Adrenal gland (tissue), 12 donors: ENCODE data around the gene RLN3. TPM values are rescaled to one million over a fixed set of nuclear protein-coding genes. Genes with fewer than 3 reads are reported as not detected.

ENCODE experiments used
- DNase-seq, 7 donors: peaks; one replicate each; pipeline ENCODE4 v3.0.0-alpha.2; 2019 to 2020
- H3K27ac ChIP-seq, 5 donors: fragments of 200-600 bp; sonication (generic) in 4 of 5; 1 replicate in 3 of 5; 2 replicates in 2 of 5; pipeline versions ENCODE4 v1.5.1 to v1.8.0; 2016 to 2020; ENCODE audit warnings: mild to moderate bottlenecking in 1 of 5
- H3K27me3 ChIP-seq: fragments of 200-600 bp; 2 replicates; pipeline ENCODE4 v1.8.0; 2021
- H3K36me3 ChIP-seq, 2 donors: fragments of 200-600 bp; replicated peaks in 1 of 2; 1 replicate in 1 of 2; 2 replicates in 1 of 2; pipeline versions ENCODE4 v1.5.1 to v1.8.0; 2018 to 2022
- H3K4me1 ChIP-seq, 2 donors: fragments of 200-600 bp; replicated peaks in 1 of 2; 1 replicate in 1 of 2; 2 replicates in 1 of 2; pipeline versions ENCODE4 v1.5.1 to v1.8.0; 2018 to 2021
- H3K4me3 ChIP-seq, 4 donors: fragments of 200-600 bp; sonication (generic) in 3 of 4; one replicate each; pipeline ENCODE4 v1.5.1; 2016 to 2018
- H3K9me3 ChIP-seq, 3 donors: fragments of 200-600 bp; sonication (generic) in 1 of 3; replicated peaks in 1 of 3; 1 replicate in 2 of 3; 2 replicates in 1 of 3; pipeline versions ENCODE4 v1.5.1 to v1.8.0; 2016 to 2021
- POLR2A ChIP-seq, 2 donors: fragments of 450-650 bp; IDR thresholded peaks; one replicate each; pipeline ENCODE4 v1.6.1; 2017; ENCODE audit warnings: antibody characterized with exemption in 2 of 2, mild to moderate bottlenecking in 2 of 2, moderate library complexity in 1 of 2
- WGBS, 4 donors: extraction: QIAGEN DNeasy Blood & Tissue Kit in 2 of 4; methylation state at CpG; one replicate each; pipeline versions ENCODE4 v1.1.5 to v1.1.7; 2013 to 2017; 5-methylcytosine and 5-hydroxymethylcytosine counted together
- intact Hi-C, 2 donors: fragments of 100-400 bp; cut with DNase I; formaldehyde crosslinking; loops; one replicate each; pipeline versions ENCODE4 v1.14.1 to v1.15.0; 2022 to 2023
- polyA plus RNA-seq, 3 donors: library from polyadenylated mRNA; stranded (reverse); fragments of 200-250 nt in 2 of 3; fragments of 350-450 nt in 1 of 3; fragmentation: Illumina TruSeq in 1 of 3; extraction: RNeasy Lipid Tissue Mini Kit (QIAGEN cat#74804) in 1 of 3; gene quantifications; one replicate each; pipeline ENCODE4 v1.2.3, GENCODE V29; 2013 to 2014
- total RNA-seq, 9 donors: library from RNA; depleted of rRNA in 4 of 9; stranded (reverse); fragments of >200 nt in 4 of 9; fragments of 120-200 nt in 1 of 9; fragmentation: NEBNext Ultra II Directional in 1 of 9; extraction: Animal tissue kit (Norgen Biotek cat#: 25700) in 1 of 9; gene quantifications; one replicate each; pipeline versions ENCODE4 v1.1.0 to v1.2.4, GENCODE V29; 2013 to 2023
- TF ChIP-seq, protein P1 (sequence below), 6 experiments: fragments of 450-650 bp in 4 of 6; fragments of 200-600 bp in 2 of 6; sonication (generic) in 1 of 6; IDR thresholded peaks; 1 replicate in 5 of 6; 2 replicates in 1 of 6; pipeline versions ENCODE4 v1.5.1 to v1.8.0; 2016 to 2021; ENCODE audit warnings: antibody characterized with exemption in 6 of 6, mild to moderate bottlenecking in 2 of 6, moderate library complexity in 1 of 6
- donor health status: healthy with polysubstance abuse.
- donor health status: Bipolar disorder and iron deficiency.
- donor health status: DM: yes; HTN: yes; CAD: no.
- donor health status: DM: no; HTN: no; CAD: no.
- donor health status: DM: no; HTN: no; CAD: no.
- donor health status: DM: yes; HTN: yes; CAD: no.

The RLN3 gene
- total and polyA plus RNA-seq, 12 donors, result not detected

DNA sequence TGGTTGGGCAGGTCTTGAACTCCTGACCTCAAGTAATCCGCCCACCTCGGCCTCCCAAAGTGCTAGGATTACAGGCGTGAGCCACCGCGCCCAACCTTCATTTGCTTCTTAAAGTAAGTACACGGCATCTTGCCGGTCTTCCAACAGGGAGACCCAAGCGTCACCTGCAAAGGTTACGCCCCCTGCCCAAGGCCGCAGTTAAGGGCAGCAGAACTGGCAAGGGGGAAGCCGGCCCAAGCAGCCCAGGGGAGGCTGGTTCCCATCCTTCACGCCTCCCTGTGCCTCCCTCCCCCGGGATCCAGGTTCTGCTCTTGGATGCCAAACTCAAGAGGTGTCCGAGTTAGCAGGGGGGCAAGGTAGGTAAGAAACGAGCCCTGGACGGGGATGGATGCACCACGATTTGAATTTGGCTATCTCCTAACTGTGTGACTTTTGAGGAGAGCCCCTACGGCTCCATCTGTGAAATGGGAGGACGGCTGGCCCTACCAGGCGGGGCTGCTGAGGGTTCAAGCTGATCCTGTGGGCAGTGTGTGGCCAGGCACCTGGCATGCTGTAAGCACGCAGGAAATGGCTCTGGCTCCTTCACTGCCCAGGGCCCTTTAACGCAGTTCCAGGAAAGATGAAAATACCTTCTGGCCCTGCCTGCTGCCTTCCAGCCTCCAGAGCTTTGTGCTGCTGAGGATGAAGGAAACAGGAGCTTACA lies 30.9 kb upstream of the RLN3 start:
- Histone ChIP-seq H3K27me3 (no peaks in the 10 kb centered on the region), H3K4me3 (no peak overlapping the region), H3K36me3 (peaks cover 0 to 12% of the 10 kb centered on the region in 2 donors), H3K9me3 (peaks cover 0 to 7% (median 0%) of the 10 kb centered on the region in 3 donors), H3K27ac (no peak overlapping the region), H3K4me1 (peaks cover 0 to 4% of the 10 kb centered on the region in 2 donors)
- no peak for DNase-seq
- no peak for TF ChIP-seq POLR2A (IDR thresholded peaks at IDR 0.05)
- TF ChIP-seq, protein P1, sequence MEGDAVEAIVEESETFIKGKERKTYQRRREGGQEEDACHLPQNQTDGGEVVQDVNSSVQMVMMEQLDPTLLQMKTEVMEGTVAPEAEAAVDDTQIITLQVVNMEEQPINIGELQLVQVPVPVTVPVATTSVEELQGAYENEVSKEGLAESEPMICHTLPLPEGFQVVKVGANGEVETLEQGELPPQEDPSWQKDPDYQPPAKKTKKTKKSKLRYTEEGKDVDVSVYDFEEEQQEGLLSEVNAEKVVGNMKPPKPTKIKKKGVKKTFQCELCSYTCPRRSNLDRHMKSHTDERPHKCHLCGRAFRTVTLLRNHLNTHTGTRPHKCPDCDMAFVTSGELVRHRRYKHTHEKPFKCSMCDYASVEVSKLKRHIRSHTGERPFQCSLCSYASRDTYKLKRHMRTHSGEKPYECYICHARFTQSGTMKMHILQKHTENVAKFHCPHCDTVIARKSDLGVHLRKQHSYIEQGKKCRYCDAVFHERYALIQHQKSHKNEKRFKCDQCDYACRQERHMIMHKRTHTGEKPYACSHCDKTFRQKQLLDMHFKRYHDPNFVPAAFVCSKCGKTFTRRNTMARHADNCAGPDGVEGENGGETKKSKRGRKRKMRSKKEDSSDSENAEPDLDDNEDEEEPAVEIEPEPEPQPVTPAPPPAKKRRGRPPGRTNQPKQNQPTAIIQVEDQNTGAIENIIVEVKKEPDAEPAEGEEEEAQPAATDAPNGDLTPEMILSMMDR (IDR thresholded peaks at IDR 0.05), result no peak
- intact Hi-C loops, result no loop called here
- WGBS, 4 donors, result 90 to 94% (median 93%) methylated on average over 13 to 22 of the region's 22 CpGs

DNA sequence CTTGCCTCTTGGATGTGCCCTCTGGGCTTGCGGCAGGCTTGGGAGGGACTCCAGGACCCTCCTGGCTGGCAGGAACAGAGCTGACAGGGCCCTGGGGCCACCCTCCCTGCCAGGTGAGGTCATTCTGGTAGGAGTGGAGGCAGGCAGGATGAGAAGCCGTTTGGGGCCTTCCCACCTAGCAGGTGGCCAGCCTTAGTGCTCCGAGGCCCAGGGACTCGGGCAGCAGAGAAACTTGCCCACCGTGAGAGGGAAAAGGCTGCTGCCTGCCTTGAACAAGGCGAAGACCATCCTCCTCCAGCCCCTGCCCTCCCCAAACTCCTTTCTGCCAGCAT lies 30.4 kb upstream of the RLN3 start:
- Histone ChIP-seq H3K4me1 (peaks cover 0 to 4% of the 10 kb centered on the region in 2 donors), H3K36me3 (peaks cover 0 to 7% of the 10 kb centered on the region in 2 donors), H3K4me3 (no peak overlapping the region), H3K9me3 (peaks cover 0 to 7% (median 0%) of the 10 kb centered on the region in 3 donors), H3K27me3 (no peaks in the 10 kb centered on the region), H3K27ac (no peak overlapping the region)
- no peak for DNase-seq
- WGBS, 4 donors, result 93 to 94% methylated on average over 6 of the region's 6 CpGs; no CpG with 5 or more reads in 2 of the 4 donors
- intact Hi-C loops, result no loop called here
- TF ChIP-seq, protein P1 (IDR thresholded peaks at IDR 0.05), result no peak
- TF ChIP-seq POLR2A (IDR thresholded peaks at IDR 0.05), result no peak

DNA sequence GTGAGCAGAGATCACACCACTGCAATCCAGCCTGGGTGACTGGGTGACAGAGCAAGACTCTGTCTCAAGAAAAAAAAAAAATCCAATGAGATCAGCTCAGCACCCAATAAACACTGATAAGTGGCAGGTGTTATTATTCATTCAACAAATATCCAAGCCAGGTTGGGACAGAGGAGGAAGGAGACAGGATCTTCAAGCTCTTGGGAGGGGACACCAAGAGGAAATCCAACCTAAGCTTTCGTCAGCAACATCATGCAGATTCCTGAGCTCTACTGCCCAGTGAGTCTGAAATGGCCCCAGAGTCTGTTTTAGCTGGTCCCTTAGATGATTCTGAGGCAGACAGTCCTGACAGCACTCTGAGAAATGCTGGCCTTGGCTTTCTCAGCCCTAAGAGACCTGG lies 29.5 kb upstream of the RLN3 start:
- Histone ChIP-seq H3K4me1 (peaks cover 2 to 10% of the 10 kb centered on the region in 2 donors), H3K9me3 (peaks cover 0 to 7% (median 0%) of the 10 kb centered on the region in 3 donors), H3K27ac (no peak overlapping the region), H3K4me3 (no peak overlapping the region), H3K36me3 (no peaks in the 10 kb centered on the region), H3K27me3 (no peaks in the 10 kb centered on the region)
- no peak for DNase-seq
- 75 to 100% (median 95%) methylated on average over 1 of the region's 1 CpG; no CpG with 5 or more reads in 1 of the 4 donors for WGBS, 4 donors
- intact Hi-C loops, result no loop called here
- TF ChIP-seq, protein P1 (IDR thresholded peaks at IDR 0.05), result no peak
- no peak for TF ChIP-seq POLR2A (IDR thresholded peaks at IDR 0.05)

DNA sequence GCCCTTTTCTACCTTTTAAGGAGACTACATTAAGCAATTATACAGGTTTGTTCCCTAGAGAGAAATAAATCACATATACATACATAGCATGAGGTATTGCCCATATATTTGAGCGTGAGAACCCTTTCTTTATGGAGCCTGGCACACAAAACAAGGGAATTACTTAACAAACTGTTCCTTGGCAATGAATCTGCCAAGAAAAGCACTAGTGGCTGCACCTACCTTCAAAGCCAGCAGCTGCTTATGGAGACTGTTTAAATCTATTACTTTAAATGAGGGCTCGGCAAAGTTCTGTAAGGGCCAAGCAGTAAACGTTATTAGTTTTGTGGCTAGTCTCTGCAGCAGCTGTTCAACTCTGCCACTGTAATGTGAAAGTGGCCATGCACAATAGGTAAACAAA lies 28.9 kb upstream of the RLN3 start:
- peaks cover 8 to 15% of the 10 kb centered on the region in 2 donors for H3K4me1 ChIP-seq
- H3K4me3 ChIP-seq, result no peak overlapping the region
- TF ChIP-seq, protein P1 (IDR thresholded peaks at IDR 0.05), result no peak
- TF ChIP-seq POLR2A (IDR thresholded peaks at IDR 0.05), result no peak
- H3K36me3 ChIP-seq, result no peaks in the 10 kb centered on the region
- H3K27me3 ChIP-seq, result no peaks in the 10 kb centered on the region
- intact Hi-C loops, result no loop called here
- no peak for DNase-seq
- 95 to 99% (median 98%) methylated on average over 3 of the region's 3 CpGs for WGBS, 4 donors
- no peak overlapping the region for H3K27ac ChIP-seq
- H3K9me3 ChIP-seq, result peaks cover 0 to 7% (median 0%) of the 10 kb centered on the region in 3 donors
